SU-DHL-6 (cell line): ENCODE results near the gene IL36RN.

Experiments
- H2AFZ ChIP-seq: fragments of 200-600 bp; sonication (generic); 2 replicates; pipeline ENCODE4 v1.6.1; 2014; ENCODE audit warnings: low read depth, mild to moderate bottlenecking, moderate library complexity, mixed read lengths, antibody characterized with exemption, low read length; ENCODE audit not compliant: severe bottlenecking
- H3F3A ChIP-seq: fragments of 200-600 bp; shearing (Covaris generic); 2 replicates; pipeline ENCODE4 v1.6.0; 2016; ENCODE audit warnings: antibody characterized with exemption, mild to moderate bottlenecking; ENCODE audit not compliant: insufficient read depth
- H3K27ac ChIP-seq: fragments of 200-600 bp; sonication (generic); 2 replicates; pipeline ENCODE4 v1.5.1; 2016; ENCODE audit warnings: low read depth, mild to moderate bottlenecking, low read length, moderate library complexity, mixed read lengths
- H3K27me3 ChIP-seq: fragments of 200-600 bp; sonication (generic), shearing (Covaris generic); 2 replicates; pipeline ENCODE4 v1.6.0; 2014; ENCODE audit warnings: mild to moderate bottlenecking, low read length
- H3K36me3 ChIP-seq: fragments of 200-600 bp; sonication (generic); 2 replicates; pipeline ENCODE4 v1.6.1; 2014; ENCODE audit warnings: mild to moderate bottlenecking, low read length, mixed read lengths
- H3K4me2 ChIP-seq: fragments of 300-600, 200-600 bp; shearing (Covaris generic), sonication (generic); 2 replicates; pipeline ENCODE4 v1.6.0; 2014; ENCODE audit warnings: low read length, low read depth, mild to moderate bottlenecking; ENCODE audit not compliant: poor library complexity, severe bottlenecking
- H3K4me3 ChIP-seq: fragments of 200-600 bp; sonication (generic); 2 replicates; pipeline ENCODE4 v1.5.1; 2014; ENCODE audit warnings: antibody characterized with exemption, low read length, mild to moderate bottlenecking, mixed read lengths; ENCODE audit not compliant: insufficient read depth, poor library complexity, severe bottlenecking
- H3K79me2 ChIP-seq: fragments of 200-600 bp; sonication (generic); 2 replicates; pipeline ENCODE4 v1.6.1; 2014; ENCODE audit warnings: mild to moderate bottlenecking, low read length, moderate library complexity; ENCODE audit not compliant: insufficient read depth
- H3K9ac ChIP-seq: fragments of 200-600 bp; sonication (generic); 2 replicates; pipeline ENCODE4 v1.7.0; 2014; ENCODE audit warnings: mild to moderate bottlenecking, low read length
- H3K9me2 ChIP-seq: fragments of 200-600 bp; sonication (generic); replicated peaks from 2 replicates; pipeline ENCODE4 v1.6.1; 2014; ENCODE audit warnings: low read length; ENCODE audit not compliant: insufficient read depth
- H3K9me3 ChIP-seq: fragments of 200-600 bp; sonication (generic); 2 replicates; pipeline ENCODE4 v1.6.1; 2014; ENCODE audit warnings: low read length, mixed read lengths; ENCODE audit not compliant: insufficient read depth
- H4K20me1 ChIP-seq: fragments of 200-600 bp; sonication (generic); 2 replicates; pipeline ENCODE4 v1.6.1; 2014; ENCODE audit warnings: low read depth, mild to moderate bottlenecking, antibody characterized with exemption, low read length, moderate library complexity, mixed read lengths
- EZH2phosphoT487 ChIP-seq: fragments of 200-600 bp; sonication (generic), shearing (Covaris generic); conservative IDR thresholded peaks from 2 replicates; pipeline ENCODE4 v1.6.1; 2018; ENCODE audit warnings: mild to moderate bottlenecking, antibody characterized with exemption, low read length, moderate library complexity, mixed read lengths
- TF ChIP-seq, protein P1 (sequence below): fragments of 200-600 bp; sonication (generic); IDR thresholded peaks from one replicate; pipeline ENCODE4 v1.5.1; 2017; ENCODE audit warnings: antibody characterized with exemption, mild to moderate bottlenecking, low read length, moderate library complexity; ENCODE audit not compliant: insufficient read depth, poor library complexity, severe bottlenecking

The IL36RN gene

DNA sequence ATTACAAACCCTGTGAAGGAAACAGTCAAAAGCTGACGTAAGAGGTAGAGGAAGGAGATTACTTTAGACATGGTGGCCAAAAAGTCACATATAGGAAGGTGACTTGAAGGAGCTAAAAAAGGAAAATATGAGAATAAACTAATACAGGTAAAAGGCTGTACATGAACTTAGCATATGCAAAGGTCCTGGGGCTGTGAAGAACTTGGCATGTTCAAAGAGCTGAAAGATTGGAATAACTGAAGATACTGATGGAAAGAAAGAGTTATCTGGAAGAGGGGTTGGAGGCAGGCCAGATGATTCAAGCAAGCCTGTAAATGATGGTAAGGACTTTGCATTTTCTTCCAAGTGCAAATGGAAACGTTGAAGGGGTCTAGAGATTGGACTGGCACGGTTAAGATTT lies 40.5 kb upstream of the IL36RN start:
- Histone ChIP-seq H4K20me1 (no peaks in the 10 kb centered on the region), H3K27ac (no peak overlapping the region), H3K79me2 (no peaks in the 10 kb centered on the region), H3K9me2 (no peaks in the 10 kb centered on the region), H3K4me2 (no peak overlapping the region), H3F3A (no peaks in the 10 kb centered on the region), H3K9me3 (no peaks in the 10 kb centered on the region), H3K9ac (no peak overlapping the region), H3K4me3 (no peak overlapping the region), H3K36me3 (no peaks in the 10 kb centered on the region), H2AFZ (no peak overlapping the region), H3K27me3 (no peaks in the 10 kb centered on the region)
- TF ChIP-seq, protein P1, sequence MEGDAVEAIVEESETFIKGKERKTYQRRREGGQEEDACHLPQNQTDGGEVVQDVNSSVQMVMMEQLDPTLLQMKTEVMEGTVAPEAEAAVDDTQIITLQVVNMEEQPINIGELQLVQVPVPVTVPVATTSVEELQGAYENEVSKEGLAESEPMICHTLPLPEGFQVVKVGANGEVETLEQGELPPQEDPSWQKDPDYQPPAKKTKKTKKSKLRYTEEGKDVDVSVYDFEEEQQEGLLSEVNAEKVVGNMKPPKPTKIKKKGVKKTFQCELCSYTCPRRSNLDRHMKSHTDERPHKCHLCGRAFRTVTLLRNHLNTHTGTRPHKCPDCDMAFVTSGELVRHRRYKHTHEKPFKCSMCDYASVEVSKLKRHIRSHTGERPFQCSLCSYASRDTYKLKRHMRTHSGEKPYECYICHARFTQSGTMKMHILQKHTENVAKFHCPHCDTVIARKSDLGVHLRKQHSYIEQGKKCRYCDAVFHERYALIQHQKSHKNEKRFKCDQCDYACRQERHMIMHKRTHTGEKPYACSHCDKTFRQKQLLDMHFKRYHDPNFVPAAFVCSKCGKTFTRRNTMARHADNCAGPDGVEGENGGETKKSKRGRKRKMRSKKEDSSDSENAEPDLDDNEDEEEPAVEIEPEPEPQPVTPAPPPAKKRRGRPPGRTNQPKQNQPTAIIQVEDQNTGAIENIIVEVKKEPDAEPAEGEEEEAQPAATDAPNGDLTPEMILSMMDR = no peak
- TF ChIP-seq EZH2phosphoT487 = no peak

DNA sequence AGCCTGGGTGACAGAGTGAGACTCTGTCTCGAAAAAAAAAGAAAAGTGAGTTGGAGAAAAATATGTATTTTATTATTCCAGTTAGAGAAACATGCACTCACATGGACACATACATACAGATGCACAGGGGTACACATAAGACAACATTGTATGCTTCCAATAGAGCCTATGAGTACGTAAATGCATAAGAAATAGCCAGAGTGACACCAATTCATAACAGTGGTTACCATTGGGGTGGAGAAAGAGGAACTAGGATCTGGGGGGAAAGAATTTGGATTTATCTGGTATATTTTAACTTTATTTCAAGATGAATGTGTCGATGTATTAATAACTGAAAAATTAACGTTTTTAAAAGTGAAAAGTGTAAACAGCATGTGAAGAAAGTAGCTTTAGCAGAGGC lies 37.7 kb upstream of the IL36RN start:
- Histone ChIP-seq H3K27me3 (no peaks in the 10 kb centered on the region), H3K79me2 (no peaks in the 10 kb centered on the region), H3F3A (no peaks in the 10 kb centered on the region)

DNA sequence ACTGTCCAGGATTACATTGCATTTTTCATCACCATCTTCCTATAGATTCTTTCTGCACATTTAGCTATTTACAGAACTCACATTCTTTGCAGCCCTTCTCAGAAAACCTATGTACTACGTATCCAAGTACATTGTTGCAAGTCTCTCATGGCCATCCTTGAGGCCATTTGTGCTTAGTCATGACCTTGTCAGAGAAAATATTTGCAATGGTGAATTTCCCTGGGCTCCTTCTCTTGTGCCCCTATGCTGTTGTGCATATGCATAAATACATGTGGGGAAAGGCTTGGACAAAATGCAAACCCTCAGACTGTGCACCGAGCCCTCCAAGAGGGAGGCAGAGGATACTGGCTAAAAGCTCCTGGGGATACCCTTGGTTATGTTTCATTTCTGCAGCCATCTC lies 34.2 kb upstream of the IL36RN start:
- no peaks in the 10 kb centered on the region for H3K9me2 ChIP-seq
- TF ChIP-seq EZH2phosphoT487 = no peak
- H3K4me3 ChIP-seq = no peak overlapping the region
- no peaks in the 10 kb centered on the region for H3K9me3 ChIP-seq
- no peaks in the 10 kb centered on the region for H3K79me2 ChIP-seq
- no peaks in the 10 kb centered on the region for H3K27me3 ChIP-seq
- no peak overlapping the region for H2AFZ ChIP-seq
- H3K9ac ChIP-seq = no peak overlapping the region
- no peak overlapping the region for H3K27ac ChIP-seq
- no peaks in the 10 kb centered on the region for H3K36me3 ChIP-seq
- no peaks in the 10 kb centered on the region for H3F3A ChIP-seq
- H3K4me2 ChIP-seq = no peak overlapping the region
- no peaks in the 10 kb centered on the region for H4K20me1 ChIP-seq

More for the DNA sequence above, 37.7 kb upstream of the IL36RN start:
- no peak overlapping the region for H2AFZ ChIP-seq
- TF ChIP-seq EZH2phosphoT487 = no peak
- TF ChIP-seq, protein P1 = no peak
- H3K9ac ChIP-seq = no peak overlapping the region
- no peaks in the 10 kb centered on the region for H3K9me2 ChIP-seq
- no peaks in the 10 kb centered on the region for H3K9me3 ChIP-seq
- H3K4me3 ChIP-seq = no peak overlapping the region
- no peak overlapping the region for H3K27ac ChIP-seq
- H4K20me1 ChIP-seq = no peaks in the 10 kb centered on the region
- H3K4me2 ChIP-seq = no peak overlapping the region
- no peaks in the 10 kb centered on the region for H3K36me3 ChIP-seq

DNA sequence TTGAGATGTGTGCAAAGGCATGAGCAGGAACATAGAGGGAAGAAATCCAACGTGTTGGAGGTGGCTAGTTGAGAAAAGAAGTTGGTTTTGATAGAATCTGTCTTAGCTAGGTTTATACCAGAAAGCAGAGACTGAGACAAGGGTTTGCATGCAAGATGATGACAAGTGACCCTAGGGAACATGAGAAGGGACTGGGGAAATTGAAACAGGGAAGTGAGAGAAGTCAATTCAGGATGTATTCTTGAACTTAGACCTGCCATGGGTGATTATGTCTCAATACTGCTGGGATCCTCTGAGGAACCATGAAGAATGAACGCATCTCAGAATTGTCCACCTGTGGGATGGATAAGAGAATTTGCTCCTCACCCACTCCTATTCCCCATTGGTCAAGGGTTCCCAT lies 33.3 kb upstream of the IL36RN start:
- Histone ChIP-seq H2AFZ (no peak overlapping the region), H3K79me2 (no peaks in the 10 kb centered on the region), H3K9me3 (no peaks in the 10 kb centered on the region), H3F3A (no peaks in the 10 kb centered on the region), H3K4me3 (no peak overlapping the region), H3K9me2 (no peaks in the 10 kb centered on the region), H3K27ac (no peak overlapping the region), H3K36me3 (no peaks in the 10 kb centered on the region), H4K20me1 (no peaks in the 10 kb centered on the region), H3K4me2 (no peak overlapping the region), H3K9ac (no peak overlapping the region), H3K27me3 (no peaks in the 10 kb centered on the region)
- TF ChIP-seq, protein P1 = no peak
- no peak for TF ChIP-seq EZH2phosphoT487
